Colonic mucosa (tissue), 4 donors: Measurements from ENCODE around the gene HIGD1A. TPM values are rescaled to one million over a fixed set of nuclear protein-coding genes. Genes with fewer than 3 reads are reported as not detected.

ENCODE experiments used
- DNase-seq: peaks from one replicate; pipeline ENCODE4 v3.0.0-alpha.2; 2020
- H3K27ac ChIP-seq: fragments of 200-600 bp; one replicate; pipeline ENCODE4 v1.8.0; 2021
- H3K27me3 ChIP-seq: fragments of 200-600 bp; one replicate; pipeline ENCODE4 v1.8.0; 2021
- H3K36me3 ChIP-seq: fragments of 200-600 bp; one replicate; pipeline ENCODE4 v1.8.0; 2021
- H3K4me1 ChIP-seq: fragments of 200-600 bp; one replicate; pipeline ENCODE4 v1.8.0; 2021; ENCODE audit warnings: mild to moderate bottlenecking
- H3K4me3 ChIP-seq: fragments of 200-600 bp; one replicate; pipeline ENCODE4 v1.8.0; 2021
- H3K9ac ChIP-seq, 2 donors: one replicate each; pipeline ENCODE4 v1.7.0; 2013; ENCODE audit warnings: control low read depth in 2 of 2, low read depth in 2 of 2, low read length in 2 of 2
- H3K9me3 ChIP-seq: fragments of 200-600 bp; one replicate; pipeline ENCODE4 v1.8.0; 2021
- intact Hi-C: fragments of 100-400 bp; cut with DNase I; formaldehyde crosslinking; loops from one replicate; pipeline ENCODE4 v1.14.1; 2022
- total RNA-seq, 2 donors: library from RNA; stranded (reverse); fragmentation: NEBNext Ultra II Directional in 1 of 2; extraction: Animal tissue kit (Norgen Biotek cat#: 25700) in 1 of 2; gene quantifications; one replicate each; pipeline ENCODE4 v1.2.1, GENCODE V29; 2021
- TF ChIP-seq, protein P1 (sequence below): fragments of 200-600 bp; IDR thresholded peaks from one replicate; pipeline ENCODE4 v1.8.0; 2022; ENCODE audit warnings: antibody characterized with exemption, mild to moderate bottlenecking
- donor health status: healthy.
- donor health status: DM: no; HTN: no; CAD: no.
- donor health status: DM: no; HTN: no; CAD: no.

HIGD1A gene
- total RNA-seq, 2 donors from 2014 or later = 224 to 360 TPM

DNA sequence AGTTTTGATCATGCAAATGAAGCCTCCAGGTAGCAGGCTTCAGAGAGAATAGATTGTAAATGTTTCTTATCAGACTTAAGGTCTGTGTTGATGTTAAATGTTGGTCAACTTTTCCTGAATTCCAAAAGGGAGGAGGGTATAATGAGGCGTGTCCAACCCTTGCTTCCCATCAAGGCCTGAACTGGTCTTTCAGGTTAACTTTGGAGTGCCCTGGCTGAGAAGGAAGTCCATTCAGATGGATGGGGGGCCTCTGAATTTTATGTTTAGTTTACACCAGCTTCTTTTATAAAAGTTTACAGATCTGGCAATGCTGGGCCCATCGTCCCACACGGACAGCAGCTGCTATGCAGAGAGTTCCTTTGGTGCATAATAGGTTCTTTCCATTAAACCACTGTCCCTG lies 40.2 kb downstream of the HIGD1A start:
- Histone ChIP-seq H3K9me3 (no peaks in the 10 kb centered on the region), H3K9ac (no peak overlapping the region), H3K36me3 (no peaks in the 10 kb centered on the region), H3K27me3 (no peaks in the 10 kb centered on the region), H3K4me1 (no peaks in the 10 kb centered on the region), H3K4me3 (no peak overlapping the region), H3K27ac (no peak overlapping the region)
- intact Hi-C loops = no loop called here
- TF ChIP-seq, protein P1, sequence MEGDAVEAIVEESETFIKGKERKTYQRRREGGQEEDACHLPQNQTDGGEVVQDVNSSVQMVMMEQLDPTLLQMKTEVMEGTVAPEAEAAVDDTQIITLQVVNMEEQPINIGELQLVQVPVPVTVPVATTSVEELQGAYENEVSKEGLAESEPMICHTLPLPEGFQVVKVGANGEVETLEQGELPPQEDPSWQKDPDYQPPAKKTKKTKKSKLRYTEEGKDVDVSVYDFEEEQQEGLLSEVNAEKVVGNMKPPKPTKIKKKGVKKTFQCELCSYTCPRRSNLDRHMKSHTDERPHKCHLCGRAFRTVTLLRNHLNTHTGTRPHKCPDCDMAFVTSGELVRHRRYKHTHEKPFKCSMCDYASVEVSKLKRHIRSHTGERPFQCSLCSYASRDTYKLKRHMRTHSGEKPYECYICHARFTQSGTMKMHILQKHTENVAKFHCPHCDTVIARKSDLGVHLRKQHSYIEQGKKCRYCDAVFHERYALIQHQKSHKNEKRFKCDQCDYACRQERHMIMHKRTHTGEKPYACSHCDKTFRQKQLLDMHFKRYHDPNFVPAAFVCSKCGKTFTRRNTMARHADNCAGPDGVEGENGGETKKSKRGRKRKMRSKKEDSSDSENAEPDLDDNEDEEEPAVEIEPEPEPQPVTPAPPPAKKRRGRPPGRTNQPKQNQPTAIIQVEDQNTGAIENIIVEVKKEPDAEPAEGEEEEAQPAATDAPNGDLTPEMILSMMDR = no peak
- peak; percentile 16 for DNase-seq

DNA sequence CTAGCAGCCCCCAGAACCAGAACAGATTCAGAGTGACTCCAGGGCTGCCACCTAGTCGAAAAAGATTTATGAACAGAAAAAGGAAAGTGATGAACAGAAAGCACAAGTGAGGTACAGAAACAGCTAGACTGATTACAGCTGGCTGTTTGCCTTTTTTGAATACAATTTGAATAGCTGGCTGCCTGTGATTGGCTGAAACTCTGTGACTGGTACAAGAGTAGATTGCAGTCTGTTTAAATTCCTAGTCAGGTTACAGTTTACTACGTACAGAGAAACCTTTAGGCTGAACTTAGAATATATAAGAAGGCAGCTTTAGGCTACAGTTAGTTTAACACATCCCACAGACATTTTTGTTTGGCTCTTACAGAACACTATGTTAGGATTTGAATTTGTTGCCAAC lies 41.3 kb downstream of the HIGD1A start:
- H3K9ac ChIP-seq = no peak overlapping the region
- no peaks in the 10 kb centered on the region for H3K4me1 ChIP-seq
- intact Hi-C loops = no loop called here
- H3K27ac ChIP-seq = no peak overlapping the region
- DNase-seq = peak; percentile 14
- TF ChIP-seq, protein P1 = no peak
- no peaks in the 10 kb centered on the region for H3K36me3 ChIP-seq
- H3K4me3 ChIP-seq = no peak overlapping the region
- H3K27me3 ChIP-seq = no peaks in the 10 kb centered on the region
- no peaks in the 10 kb centered on the region for H3K9me3 ChIP-seq

DNA sequence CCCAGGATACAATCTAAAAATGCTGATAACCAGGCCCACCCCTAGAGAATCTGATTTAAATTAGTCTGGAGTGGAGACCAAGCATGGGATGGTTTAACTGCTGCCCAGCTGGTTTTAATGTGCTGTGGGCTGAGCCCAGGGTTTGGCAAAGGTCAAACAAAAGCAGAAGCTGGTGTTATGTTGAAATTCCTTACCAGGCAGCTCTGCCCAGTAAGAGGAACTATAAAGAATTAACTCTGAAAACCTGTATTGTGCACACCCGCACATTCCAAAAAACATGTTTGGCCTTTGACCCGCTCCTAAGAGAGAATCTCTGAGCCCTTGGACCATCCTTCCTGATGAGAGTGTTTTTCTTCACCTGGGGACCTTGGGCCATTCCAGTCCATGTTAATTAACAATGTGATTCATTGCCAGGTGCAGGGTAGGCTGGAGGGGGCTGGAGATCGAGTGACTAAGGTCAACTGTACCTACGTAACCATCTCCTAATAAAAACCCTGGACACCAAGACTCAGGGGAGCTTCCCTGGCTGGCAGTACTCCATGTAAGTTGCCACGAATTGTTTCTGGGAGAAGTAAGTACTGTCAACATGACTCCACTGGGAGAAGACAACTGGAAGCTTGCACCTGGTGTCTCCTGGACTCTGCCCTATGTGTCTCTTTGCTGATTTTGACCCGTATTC lies 42.1 kb downstream of the HIGD1A start:
- Histone ChIP-seq H3K4me3 (no peak overlapping the region), H3K27me3 (no peaks in the 10 kb centered on the region), H3K4me1 (no peaks in the 10 kb centered on the region), H3K9me3 (no peaks in the 10 kb centered on the region), H3K9ac (no peak overlapping the region), H3K27ac (no peak overlapping the region), H3K36me3 (no peaks in the 10 kb centered on the region)
- intact Hi-C loops = no loop called here
- TF ChIP-seq, protein P1 = no peak
- no peak for DNase-seq

DNA sequence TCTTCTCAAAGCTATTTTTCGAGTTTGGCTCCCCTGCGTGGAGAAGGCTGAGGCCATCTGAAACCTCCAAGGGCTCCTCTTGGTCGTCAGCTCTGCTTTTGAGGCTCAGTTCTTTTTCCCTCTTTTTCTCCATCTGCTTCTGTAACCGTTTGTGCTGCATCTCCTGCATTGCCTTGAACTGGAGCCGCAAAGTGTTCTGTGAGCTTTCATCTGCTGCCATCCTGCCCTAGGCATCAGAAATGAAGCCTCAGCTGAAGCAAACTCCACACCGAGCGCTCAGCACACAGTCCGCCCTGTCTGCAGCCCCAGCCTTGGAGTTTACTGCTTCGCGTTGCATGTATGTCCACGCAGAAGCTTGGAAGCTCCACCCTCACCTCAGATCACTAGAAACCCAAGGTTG lies 46.2 kb downstream of the HIGD1A start:
- H3K9me3 ChIP-seq = no peaks in the 10 kb centered on the region
- no peaks in the 10 kb centered on the region for H3K4me1 ChIP-seq

DNA sequence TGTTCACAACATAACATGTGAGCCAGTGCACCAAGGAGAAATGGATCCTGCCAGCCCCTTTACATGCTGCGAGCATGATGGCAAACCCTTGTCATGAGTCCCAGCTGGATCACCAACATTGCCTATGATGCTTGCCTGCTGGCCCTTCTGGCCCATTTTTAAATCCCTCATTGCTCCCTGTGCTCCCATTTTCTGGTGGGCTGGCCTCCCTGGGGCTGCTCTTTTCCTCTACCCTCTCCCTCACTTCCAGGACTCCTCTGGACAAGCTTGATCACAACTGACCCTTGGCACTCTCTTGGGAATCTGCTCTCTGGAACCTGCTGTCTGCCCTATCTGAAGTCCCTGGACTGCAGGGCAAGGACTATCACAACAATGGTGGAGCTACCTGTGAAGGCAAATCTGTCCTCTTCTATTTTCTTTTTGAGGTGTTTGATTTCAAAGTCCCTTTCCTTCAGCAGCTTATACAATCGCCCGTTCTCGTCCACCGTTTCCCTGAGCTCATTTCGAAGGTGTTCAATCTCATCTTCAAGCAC lies 47.5 kb downstream of the HIGD1A start:
- no peaks in the 10 kb centered on the region for H3K27me3 ChIP-seq
- H3K9me3 ChIP-seq = no peaks in the 10 kb centered on the region
- intact Hi-C loops = no loop called here
- TF ChIP-seq, protein P1 = no peak
- H3K4me3 ChIP-seq = no peak overlapping the region
- H3K4me1 ChIP-seq = no peaks in the 10 kb centered on the region
- H3K36me3 ChIP-seq = no peaks in the 10 kb centered on the region
- H3K27ac ChIP-seq = no peak overlapping the region
- DNase-seq = no peak
- H3K9ac ChIP-seq = no peak overlapping the region

More for the DNA sequence above, 46.2 kb downstream of the HIGD1A start:
- Histone ChIP-seq H3K4me3 (no peak overlapping the region), H3K9ac (no peak overlapping the region), H3K27me3 (no peaks in the 10 kb centered on the region), H3K27ac (no peak overlapping the region), H3K36me3 (no peaks in the 10 kb centered on the region)
- TF ChIP-seq, protein P1 = no peak
- no peak for DNase-seq
- intact Hi-C loops = no loop called here
